ENCODE data around the gene EYA4.

The EYA4 gene

DNA sequence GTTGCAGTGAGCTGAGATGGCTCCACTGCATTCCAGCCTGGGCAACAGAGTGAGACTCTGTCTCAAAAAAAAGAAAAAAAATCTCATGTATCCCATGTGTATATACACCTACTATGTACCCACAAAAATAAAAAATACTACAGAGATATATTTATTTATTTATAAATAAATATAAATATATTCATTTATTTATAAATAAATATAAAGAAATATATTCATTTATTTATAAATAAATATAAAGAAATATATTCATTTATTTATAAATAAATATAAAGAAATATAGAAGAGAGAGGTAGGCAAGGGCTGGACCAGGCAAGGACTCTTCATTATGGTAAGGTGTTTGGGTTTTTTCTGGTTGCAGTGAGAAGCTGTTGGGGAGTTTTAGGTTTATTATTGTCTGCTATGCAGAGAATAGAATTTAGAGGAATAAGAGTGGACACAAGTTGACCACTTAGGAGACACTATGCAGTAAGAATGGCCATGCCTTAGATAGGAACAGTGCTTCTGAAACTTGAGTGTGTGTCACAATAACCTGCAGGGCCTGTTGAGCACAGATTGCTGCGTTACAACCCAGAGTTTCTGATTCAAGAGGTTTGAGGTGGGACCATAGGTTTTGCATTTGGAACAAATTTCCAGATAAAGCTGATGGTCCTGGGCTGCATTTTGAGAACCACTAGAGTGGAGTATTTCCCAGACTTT lies 254.2 kb downstream of the EYA4 start:
- TF ChIP-seq, protein P1, sequence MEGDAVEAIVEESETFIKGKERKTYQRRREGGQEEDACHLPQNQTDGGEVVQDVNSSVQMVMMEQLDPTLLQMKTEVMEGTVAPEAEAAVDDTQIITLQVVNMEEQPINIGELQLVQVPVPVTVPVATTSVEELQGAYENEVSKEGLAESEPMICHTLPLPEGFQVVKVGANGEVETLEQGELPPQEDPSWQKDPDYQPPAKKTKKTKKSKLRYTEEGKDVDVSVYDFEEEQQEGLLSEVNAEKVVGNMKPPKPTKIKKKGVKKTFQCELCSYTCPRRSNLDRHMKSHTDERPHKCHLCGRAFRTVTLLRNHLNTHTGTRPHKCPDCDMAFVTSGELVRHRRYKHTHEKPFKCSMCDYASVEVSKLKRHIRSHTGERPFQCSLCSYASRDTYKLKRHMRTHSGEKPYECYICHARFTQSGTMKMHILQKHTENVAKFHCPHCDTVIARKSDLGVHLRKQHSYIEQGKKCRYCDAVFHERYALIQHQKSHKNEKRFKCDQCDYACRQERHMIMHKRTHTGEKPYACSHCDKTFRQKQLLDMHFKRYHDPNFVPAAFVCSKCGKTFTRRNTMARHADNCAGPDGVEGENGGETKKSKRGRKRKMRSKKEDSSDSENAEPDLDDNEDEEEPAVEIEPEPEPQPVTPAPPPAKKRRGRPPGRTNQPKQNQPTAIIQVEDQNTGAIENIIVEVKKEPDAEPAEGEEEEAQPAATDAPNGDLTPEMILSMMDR (IDR thresholded peaks at IDR 0.05; ENCODE audit: low read depth, low read length, missing control alignments) = no peak
- no peak for DNase-seq (ENCODE audit: low read depth)
- H3K4me3 ChIP-seq (ENCODE audit: low read depth, low read length) = no peak overlapping the region

DNA sequence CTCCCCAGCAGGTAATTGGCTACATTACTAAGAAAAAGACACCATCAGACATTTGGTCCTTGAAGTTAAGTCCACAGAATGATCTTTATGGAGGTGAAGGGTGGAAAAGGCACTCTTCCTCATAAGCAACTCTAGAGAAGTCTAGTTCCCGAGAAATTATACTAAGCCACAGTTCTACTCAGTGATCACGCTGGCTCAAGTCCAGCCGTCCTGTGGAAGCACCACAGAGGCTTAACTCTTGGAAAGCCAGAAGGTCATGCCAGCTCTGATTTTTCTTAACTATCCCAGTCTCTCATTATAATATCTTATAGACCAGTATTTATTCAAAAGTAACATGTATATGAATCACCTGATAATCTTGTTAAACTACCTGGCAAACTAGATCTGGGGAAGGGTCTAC lies 258.5 kb downstream of the EYA4 start:
- no peak for DNase-seq (ENCODE audit: low read depth)
- TF ChIP-seq, protein P1 (IDR thresholded peaks at IDR 0.05; ENCODE audit: low read depth, low read length, missing control alignments) = no peak
- H3K4me3 ChIP-seq (ENCODE audit: low read depth, low read length) = no peak overlapping the region

DNA sequence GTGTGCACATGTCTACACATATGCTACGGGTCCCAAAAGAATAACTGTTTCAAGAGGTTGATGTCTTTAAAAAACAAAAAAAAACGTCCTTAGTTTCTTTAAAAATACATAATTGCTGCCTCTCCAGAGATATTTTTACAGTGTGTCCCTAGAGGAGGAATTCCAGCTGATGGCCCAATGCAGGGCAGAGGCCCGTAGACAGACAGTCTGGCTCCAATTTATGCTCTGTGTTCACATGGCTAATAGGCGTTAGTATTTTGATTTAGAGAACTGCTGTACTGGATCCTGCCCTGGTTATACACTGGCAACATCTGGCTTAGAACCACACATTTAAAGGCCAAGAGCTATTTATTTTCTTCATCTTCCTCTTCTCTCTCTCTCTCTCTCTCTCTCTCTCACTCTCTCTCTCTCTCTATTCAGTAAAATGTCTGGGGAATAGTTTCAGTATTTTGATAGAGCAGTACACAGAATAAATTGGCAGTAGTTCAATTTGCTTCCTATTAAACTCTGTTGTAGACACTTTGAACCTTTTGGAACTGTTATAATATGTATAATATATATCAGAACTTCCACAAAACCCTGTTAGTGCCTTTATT lies 260.6 kb downstream of the EYA4 start:
- DNase-seq (ENCODE audit: low read depth) = no peak
- TF ChIP-seq, protein P1 (IDR thresholded peaks at IDR 0.05; ENCODE audit: low read depth, low read length, missing control alignments) = no peak
- no peak overlapping the region for H3K4me3 ChIP-seq (ENCODE audit: low read depth, low read length)

DNA sequence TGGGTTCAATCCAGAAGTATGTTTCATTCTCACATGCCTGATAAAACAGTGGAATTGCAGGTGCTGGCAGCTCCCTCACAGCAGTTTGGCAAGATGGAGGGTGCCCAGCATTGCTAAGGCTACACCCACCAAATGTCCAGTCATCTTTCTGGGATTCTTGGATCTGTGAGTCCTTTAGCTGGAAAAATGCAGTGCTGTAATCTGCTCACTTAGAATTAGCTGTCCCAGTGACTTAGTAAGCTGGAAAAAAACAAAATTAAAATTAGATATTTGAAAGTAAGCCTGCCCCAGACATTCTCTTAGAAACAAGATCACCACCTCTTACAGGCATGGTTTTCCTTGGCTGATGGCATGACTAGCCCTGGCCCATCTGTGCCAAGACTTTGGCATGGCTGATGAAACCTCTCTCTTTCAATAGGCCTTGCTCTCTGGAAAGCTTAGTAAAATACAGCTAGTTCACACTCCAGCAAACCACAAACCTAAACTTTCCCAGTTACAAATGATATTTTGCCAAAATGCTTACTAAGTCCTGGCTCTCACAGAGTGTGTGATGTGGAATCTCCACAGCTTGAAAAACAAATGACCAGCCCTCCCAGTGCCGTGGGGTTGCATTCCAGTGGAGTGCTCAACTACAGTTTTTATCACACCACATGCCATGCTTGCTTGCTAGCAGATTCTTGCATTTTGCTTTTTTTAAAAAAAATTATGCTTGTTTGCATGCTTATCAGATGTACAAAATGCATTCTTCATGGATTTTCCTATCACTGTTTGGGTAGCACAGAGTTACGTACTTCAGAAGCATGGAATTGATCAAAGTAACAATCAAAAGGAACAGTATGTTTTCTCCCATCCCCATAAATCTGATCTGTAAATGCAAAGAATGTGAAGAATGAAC lies 261.5 kb downstream of the EYA4 start:
- DNase-seq (ENCODE audit: low read depth) = no peak
- TF ChIP-seq, protein P1 (IDR thresholded peaks at IDR 0.05; ENCODE audit: low read depth, low read length, missing control alignments) = no peak
- H3K4me3 ChIP-seq (ENCODE audit: low read depth, low read length) = no peak overlapping the region

DNA sequence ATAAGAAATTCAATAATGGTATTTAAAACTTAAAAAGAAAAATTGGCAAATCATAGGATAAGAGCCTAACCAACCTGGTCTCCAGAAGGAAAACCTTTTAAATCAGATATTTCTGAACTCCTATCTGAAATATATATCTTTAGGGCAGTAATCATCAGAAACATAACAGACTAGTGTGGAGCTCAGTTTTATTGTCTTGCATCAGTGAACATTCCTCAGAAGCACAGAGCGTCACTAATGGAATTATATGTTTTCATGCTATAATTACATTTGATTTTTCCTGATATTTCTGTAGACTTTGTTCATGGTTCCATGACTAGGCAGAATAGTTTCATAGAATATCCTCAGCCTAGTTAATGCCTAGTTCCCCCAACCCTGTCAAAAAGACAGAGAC lies 262.2 kb downstream of the EYA4 start:
- no peak for DNase-seq (ENCODE audit: low read depth)
- TF ChIP-seq, protein P1 (IDR thresholded peaks at IDR 0.05; ENCODE audit: low read depth, low read length, missing control alignments) = no peak
- H3K4me3 ChIP-seq (ENCODE audit: low read depth, low read length) = no peak overlapping the region

DNA sequence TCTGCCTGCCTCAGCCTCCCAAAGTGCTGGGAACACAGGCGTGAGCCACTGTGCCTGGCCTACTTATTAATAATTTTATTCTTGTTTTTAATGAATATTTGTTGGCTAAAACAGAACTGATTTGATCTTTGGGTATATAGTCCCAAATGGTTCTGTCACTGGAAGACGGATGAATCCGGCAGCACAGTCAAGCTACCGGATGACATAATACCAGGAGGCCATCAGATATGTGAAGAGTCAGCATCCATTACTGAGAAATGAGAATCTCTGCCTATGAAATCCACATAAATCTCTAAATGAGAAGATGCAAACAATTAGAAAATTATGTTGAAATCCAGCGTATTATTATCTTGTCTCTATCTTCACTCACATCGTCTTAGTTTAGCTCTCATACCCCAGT lies 263.0 kb downstream of the EYA4 start:
- no peak for DNase-seq (ENCODE audit: low read depth)
- TF ChIP-seq, protein P1 (IDR thresholded peaks at IDR 0.05; ENCODE audit: low read depth, low read length, missing control alignments) = no peak

More for the DNA sequence above, 263.0 kb downstream of the EYA4 start:
- H3K4me3 ChIP-seq (ENCODE audit: low read depth, low read length) = no peak overlapping the region

Measured in GM12864 (cell line).